Measurements from ENCODE around the gene CLEC19A. TPM values are rescaled to one million over a fixed set of nuclear protein-coding genes. Genes with fewer than 3 reads are reported as not detected.

The CLEC19A gene
- total RNA-seq, 2 donors from 2014 or later, result not detected

GRCh38 chr16:19344224-19344801 lies 58.8 kb downstream of the CLEC19A start:
- ATAC-seq (no peak), DNase-seq (ENCODE audit: low spot score in 2 of 2) (no peak)
- Mint-ChIP-seq H3K36me3 (no peaks in the 10 kb centered on the region), H3K9me3 (peaks cover 0 to 6% of the 10 kb centered on the region in 2 donors), H3K27ac (no peak overlapping the region)

DNA sequence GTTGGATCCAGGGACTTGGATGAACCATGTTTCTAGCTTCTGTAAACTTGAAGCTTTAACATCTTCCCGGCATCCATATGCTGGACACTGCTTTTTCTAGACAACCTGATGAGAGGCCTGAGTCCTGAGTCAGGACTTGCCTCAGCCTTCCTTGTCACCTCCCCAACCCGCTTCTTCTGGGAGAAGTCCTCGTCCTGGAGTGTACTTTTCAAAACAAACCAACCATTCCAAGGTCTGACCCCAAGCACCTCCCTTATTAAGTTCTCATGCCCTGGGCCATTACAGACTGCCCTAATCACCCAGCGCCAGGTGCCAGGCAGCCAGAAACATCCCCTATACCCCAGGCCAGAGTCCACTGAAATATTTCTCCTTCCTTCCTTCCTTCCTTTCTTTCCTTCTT lies 59.4 kb downstream of the CLEC19A start:
- Mint-ChIP-seq H3K27ac (no peak overlapping the region), H3K36me3 (no peaks in the 10 kb centered on the region), H3K9me3 (peaks cover 0 to 6% of the 10 kb centered on the region in 2 donors)
- ATAC-seq, result no peak
- DNase-seq (ENCODE audit: low spot score in 2 of 2), result no peak

- Mint-ChIP-seq H3K36me3 (no peaks in the 10 kb centered on the region), H3K9me3 (peaks cover 0 to 6% of the 10 kb centered on the region in 2 donors), H3K27ac (no peak overlapping the region)
- DNase-seq (ENCODE audit: low spot score in 2 of 2) (no peak), ATAC-seq (no peak)
Observed at GRCh38 chr16:19346335-19346922, 60.9 kb downstream of the CLEC19A start.

- H3K9me3 Mint-ChIP-seq, result peaks cover 0 to 2% of the 10 kb centered on the region in 2 donors
- ATAC-seq, result no peak
- no peaks in the 10 kb centered on the region for H3K36me3 Mint-ChIP-seq
- no peak overlapping the region for H3K27ac Mint-ChIP-seq
- no peak for DNase-seq (ENCODE audit: low spot score in 2 of 2)
Observed at GRCh38 chr16:19348125-19348524, 62.6 kb downstream of the CLEC19A start.

- ATAC-seq (no peak), DNase-seq (ENCODE audit: low spot score in 2 of 2) (no peak)
- Mint-ChIP-seq H3K27ac (no peak overlapping the region), H3K9me3 (no peaks in the 10 kb centered on the region), H3K36me3 (no peaks in the 10 kb centered on the region)
Observed at GRCh38 chr16:19348578-19349315, 63.2 kb downstream of the CLEC19A start.

- Mint-ChIP-seq H3K36me3 (no peaks in the 10 kb centered on the region), H3K27ac (no peak overlapping the region), H3K9me3 (no peaks in the 10 kb centered on the region)
- ATAC-seq (no peak), DNase-seq (ENCODE audit: low spot score in 2 of 2) (no peak)
Observed at GRCh38 chr16:19354371-19354770, 68.8 kb downstream of the CLEC19A start.

DNA sequence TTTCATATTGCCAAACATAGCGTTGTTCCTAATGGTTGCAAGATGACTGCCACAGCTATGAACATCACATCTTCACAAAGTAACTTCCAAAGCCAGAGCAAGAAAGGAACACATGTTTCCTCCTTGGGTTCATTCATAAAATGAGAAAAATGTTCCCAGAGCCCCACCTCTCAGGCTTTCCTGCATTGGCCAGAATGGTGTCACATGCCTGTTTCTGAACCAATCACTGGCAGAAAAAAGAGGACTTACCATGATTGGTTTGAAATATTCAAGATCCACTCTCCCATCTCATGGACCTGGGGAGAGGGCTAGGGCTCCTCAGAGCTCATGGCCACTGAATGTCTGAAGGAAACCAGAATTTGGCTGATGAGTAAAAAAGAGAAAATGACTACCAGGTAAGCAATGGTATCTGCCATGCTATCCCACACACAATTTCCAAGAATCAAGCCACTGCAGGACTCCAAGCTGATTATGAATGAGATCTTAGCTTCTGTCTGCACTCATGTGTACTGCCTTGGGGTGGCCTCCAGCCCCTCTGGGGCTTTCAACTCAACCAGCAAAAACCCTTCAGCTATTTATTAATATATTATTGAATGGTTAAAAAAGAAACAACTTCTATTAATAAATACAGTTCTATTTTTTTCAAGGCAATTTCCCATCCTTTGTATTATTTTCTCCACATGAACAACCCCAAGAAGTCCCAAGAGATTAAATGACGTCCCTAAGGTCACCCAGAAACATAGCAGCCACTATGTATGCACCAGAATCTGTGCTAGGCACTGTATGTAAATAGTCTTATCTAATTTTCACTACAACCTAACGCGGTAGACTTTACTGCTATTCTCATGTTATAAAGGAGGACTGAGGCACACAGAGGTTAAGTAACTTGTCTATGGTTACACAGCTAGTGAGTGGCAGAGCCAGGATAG lies 70.8 kb downstream of the CLEC19A start:
- H3K36me3 Mint-ChIP-seq, result no peaks in the 10 kb centered on the region
- ATAC-seq (peak; percentile 63 to 64), DNase-seq (ENCODE audit: low spot score in 2 of 2) (no peak)
- H3K27ac Mint-ChIP-seq, result no peak overlapping the region
- no peaks in the 10 kb centered on the region for H3K9me3 Mint-ChIP-seq

DNA sequence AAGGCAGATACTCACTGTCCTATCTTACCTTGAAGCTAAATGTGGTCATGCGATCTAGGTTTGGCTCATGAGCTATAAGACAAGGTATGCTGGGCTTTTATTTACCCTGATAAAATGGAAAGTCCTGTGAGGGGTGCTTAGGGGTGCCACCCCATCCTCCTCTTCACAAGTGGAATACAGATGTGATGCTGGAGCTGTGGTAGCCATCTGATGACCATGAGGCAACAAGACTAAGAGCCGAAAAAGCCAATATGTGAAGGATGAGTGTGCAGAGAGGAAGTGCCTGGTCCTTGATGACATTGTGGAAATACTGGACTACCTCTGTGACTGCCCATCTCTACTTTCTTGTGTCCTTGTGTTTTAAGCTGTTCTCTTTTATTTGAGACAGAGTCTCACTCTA lies 74.0 kb downstream of the CLEC19A start:
- H3K36me3 Mint-ChIP-seq, result no peaks in the 10 kb centered on the region
- H3K27ac Mint-ChIP-seq, result no peak overlapping the region
- no peaks in the 10 kb centered on the region for H3K9me3 Mint-ChIP-seq
- DNase-seq (ENCODE audit: low spot score in 2 of 2), result no peak
- no peak for ATAC-seq

Other genes starting within 250 kb of the CLEC19A start
- gene COQ7, start 218.1 kb upstream of the CLEC19A start, total RNA-seq, result 10 to 100 TPM; 15.7 to 20.4 TPM
- gene ITPRIPL2, start 171.8 kb upstream of the CLEC19A start, total RNA-seq, result 1 to 10 TPM; 1.3 to 1.8 TPM
- not detected for gene SYT17, start 117.5 kb upstream of the CLEC19A start, total RNA-seq
- not detected for gene TMC5, start 132.2 kb downstream of the CLEC19A start, total RNA-seq
- gene GDE1, start 236.4 kb downstream of the CLEC19A start, total RNA-seq, result 10 to 100 TPM; 16.8 to 29.6 TPM
- gene CCP110, start 238.2 kb downstream of the CLEC19A start, total RNA-seq, result 10 to 100 TPM; 29.3 to 49.7 TPM

All from activated naive CD4-positive, alpha-beta T cell treated with anti-CD3 and anti-CD28 coated beads, Interleukin-2, amount 50 U/mL, for 72 hours (primary cell).